IPS DF 4.7 (cell line): ENCODE data around the gene MYH9.
"Not testable (repeated sequence)": the region's sequence is repeated elsewhere in the genome, so short reads cannot be mapped to it uniquely, and the experiment has no call there.

Experiments
- DNase-seq: peaks from one replicate; pipeline ENCODE4 v3.0.0-alpha.2; 2013; ENCODE audit warnings: low spot score; ENCODE audit errors: extremely low read depth

MYH9 gene

DNA sequence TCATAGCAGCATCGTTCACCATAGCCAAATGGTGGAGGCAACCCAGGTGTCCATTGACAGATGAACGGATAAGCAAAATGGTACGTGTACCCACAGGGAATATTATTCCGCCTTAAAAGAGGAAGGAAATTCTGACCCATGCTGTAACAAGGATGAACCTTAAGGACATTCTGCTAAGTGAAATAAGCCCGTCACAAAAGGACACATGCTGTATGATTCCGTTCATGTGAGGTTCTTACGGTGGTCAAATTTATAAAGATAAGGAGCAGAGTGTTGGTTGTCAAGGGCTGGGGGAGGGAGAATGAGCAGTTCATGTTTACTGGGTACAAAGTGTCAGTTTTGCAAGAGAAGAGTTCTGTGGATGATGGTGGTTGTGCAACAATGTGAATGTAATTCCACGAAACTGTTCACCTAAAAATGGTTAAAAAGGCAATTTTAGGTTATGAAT lies 108.5 kb downstream of the MYH9 start:
- DNase-seq: no peak

DNA sequence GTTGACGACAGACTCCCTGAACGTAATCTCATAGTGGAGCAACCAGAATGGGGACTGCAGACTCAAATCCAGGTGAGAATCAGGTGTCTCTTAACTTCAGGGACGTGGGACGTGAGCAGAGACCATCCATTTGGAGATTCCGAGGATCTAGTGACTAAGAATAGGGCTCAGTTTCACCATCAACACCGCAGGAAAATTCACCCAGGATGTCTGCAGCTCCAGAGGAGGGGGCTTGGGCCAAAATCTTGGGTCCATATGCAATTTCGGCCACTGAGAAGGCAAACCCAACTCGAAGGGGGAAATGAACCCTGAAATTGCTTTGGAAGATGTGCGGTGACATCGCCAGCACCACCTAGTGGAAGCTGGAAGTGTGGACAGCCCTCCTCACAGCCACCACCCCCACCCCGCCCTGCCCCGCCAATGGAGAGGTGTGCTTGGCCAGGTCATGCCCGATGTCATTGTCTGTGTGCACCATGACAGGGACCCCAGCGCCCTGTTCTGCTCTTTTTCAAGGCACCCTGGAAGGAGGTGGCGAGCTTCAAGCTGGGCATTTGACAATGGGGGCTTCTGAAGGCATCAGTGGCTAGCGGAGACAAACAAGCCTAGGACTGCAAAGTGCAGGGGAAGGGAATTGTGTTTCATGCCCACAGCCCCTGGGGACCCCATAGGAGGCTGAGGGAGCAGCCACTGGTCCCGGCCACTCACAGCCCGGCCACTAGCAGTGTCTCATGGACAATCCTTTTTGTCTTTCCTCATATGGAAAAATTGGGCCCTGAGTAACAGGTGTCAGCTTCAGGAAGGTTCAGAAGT lies 110.1 kb downstream of the MYH9 start:
- DNase-seq: no peak

GRCh38 chr22:36274531-36274930 lies 113.2 kb downstream of the MYH9 start:
- DNase-seq: no peak

DNA sequence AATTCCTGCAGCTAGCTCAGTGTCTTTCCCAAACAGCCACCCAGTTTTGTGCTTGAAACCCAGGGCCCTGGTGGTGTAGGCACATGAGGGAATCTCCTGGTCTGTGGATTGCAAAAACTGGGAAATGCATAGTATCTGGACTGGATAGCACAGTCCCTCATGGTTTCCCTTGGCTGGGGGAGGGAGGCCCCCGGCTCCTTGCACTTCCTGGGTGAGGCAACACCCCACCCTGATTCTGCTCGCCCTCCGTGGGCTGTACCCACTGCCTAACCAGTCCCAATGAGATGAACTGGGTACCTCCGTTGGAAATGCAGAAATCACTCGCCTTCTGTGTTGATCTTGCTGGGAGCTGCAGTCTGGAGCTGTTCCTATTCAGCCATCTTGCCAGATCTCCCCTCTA lies 115.8 kb downstream of the MYH9 start:
- not testable (repeated sequence) for DNase-seq

DNA sequence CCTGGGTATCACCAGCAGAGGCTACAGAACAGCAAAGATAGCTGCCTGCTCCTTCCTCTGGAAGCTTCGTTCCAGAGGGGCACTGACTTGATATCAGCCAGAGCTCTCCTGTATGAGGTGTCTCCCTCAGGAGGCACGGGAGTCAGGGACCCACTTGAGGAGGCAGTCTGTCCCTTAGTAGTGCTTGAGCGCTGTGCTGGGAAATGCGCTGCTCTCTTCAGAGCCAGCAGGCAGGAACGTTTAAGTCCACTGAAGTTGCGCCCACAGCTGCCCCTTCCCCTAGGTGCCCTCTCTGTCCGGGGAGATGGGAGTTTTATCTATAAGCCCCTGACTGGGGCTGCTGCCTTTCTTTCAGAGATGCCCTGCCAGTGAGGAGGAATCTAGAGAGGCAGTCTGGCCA lies 116.5 kb downstream of the MYH9 start:
- DNase-seq: not testable (repeated sequence)

DNA sequence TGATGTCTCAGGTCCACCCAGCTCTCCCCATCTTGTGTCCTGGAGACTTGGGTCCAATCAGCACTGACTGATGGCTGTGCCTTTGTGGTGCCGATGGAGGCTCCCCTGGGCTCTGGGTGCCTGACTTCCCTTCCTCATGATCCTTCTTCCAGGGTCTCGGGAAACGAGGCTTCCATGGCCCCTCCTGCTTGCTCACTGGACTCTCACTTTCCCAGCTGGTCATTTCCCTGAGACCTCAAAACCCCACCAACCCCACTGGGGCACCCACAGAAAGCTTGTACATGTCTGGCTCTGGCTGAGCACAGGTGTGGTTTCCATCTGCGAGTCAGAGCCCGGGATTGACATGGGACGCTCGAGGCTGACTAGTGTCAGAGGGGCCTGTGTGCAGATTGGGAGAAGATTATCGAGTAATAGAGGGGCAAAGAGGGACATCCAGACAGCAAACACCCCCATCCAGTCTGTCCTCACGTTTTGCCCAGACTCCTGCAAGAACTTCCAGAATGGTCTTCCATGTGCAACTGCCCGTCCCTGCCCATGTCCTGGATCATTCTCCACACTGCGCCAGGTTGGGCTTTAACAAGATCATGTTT lies 119.8 kb downstream of the MYH9 start:
- DNase-seq: no peak

DNA sequence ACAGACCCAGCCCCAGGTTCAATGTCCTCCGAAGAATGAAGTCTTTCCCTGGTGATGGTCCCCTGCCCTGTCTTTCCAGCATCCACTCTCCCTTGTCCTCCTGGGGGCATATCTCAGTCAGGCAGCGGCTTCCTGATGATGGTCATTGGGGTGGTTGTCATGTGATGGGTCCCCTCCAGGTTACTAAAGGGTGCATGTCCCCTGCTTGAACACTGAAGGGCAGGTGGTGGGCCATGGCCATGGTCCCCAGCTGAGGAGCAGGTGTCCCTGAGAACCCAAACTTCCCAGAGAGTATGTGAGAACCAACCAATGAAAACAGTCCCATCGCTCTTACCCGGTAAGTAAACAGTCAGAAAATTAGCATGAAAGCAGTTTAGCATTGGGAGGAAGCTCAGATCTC lies 120.7 kb downstream of the MYH9 start:
- DNase-seq: no peak

GRCh38 chr22:36263886-36264664 lies 123.7 kb downstream of the MYH9 start:
- DNase-seq: not testable (repeated sequence)

DNA sequence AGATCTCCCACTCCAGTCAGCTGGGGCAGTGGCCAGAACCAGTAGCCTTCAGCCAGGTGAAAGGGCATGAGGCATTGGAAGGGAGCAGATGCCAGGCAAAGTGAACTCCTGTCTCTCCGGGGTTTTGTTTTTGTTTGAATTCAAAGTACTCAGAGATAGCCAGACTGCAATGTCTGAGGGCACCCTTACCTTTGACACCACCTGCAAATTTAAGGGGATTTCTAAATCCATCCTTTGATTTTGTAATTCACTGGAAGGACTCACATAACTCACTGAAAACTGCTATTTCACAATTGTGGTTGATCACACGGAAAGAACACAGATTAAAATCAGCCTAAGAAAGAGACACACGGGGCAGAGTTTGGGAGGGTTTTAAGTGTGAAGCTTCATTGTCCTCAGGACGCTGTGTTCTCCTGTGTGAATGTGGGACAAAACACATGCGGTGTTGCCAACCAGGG lies 124.5 kb downstream of the MYH9 start:
- not testable (repeated sequence) for DNase-seq

GRCh38 chr22:36262307-36262706 lies 125.5 kb downstream of the MYH9 start:
- not testable (repeated sequence) for DNase-seq

DNA sequence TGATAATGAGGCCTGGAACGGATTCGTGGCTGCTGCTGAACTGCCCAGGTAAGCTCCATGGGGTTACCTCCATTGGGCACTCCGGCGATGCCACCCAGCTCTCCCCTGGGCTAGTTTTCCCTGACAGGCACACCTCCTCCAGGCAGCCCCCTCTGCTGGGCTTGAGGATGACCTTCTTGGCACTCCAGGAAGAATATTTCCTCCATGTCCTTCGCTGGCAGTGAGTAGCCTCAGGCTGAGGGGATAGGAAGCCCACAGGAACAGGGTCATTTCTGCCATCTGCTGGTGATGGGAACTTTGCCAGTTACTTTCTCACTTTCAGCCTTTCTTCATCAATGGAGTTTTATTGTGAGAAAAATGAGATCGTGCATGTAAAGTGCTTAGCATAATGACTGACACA lies 126.1 kb downstream of the MYH9 start:
- not testable (repeated sequence) for DNase-seq

GRCh38 chr22:36259615-36260300 lies 128.0 kb downstream of the MYH9 start:
- DNase-seq: no peak

GRCh38 chr22:36258701-36259614 lies 128.8 kb downstream of the MYH9 start:
- DNase-seq: no peak

- DNase-seq: no peak
Measured at GRCh38 chr22:36257948-36258670, 129.7 kb downstream of the MYH9 start.

- DNase-seq: no peak
Measured at GRCh38 chr22:36257308-36257707, 130.5 kb downstream of the MYH9 start.

DNA sequence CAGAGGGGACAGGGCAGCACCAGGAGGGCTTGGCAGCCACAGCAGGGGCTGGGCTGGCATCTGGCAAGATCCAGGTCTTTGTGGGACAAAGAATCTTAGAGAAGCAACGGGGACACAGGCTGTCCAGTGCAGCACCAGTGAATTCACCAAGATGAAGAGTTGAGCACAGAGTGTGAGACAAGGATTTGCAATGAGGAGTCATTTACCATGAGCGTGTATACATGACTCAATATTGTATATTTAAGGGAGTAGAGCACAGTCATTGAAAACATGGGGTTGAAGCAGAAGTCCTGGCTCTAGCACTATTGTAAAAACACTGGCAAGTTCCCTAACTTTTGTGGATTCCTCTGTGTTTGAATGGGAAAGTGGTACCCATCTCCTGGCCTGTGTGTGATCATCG lies 131.3 kb downstream of the MYH9 start:
- DNase-seq: no peak

DNA sequence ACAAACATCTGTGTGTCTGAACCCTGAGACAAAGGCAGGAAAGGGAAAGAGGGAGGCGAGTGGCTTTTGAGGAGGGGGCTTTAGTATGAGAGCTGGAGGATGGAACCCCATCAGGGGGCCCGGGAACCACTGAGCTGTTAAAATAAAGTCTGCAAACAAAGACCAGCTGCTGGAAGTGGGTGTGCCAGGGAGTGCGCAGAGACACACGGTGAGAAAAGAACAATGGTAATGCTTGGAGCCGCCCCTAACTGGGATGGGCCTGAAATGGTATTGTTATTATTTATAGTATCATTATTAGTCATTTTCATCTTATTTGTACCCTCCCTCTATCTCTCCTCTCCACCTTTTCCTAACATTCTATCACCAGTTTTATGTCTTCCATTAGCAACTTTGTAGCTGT lies 132.2 kb downstream of the MYH9 start:
- not testable (repeated sequence) for DNase-seq

DNA sequence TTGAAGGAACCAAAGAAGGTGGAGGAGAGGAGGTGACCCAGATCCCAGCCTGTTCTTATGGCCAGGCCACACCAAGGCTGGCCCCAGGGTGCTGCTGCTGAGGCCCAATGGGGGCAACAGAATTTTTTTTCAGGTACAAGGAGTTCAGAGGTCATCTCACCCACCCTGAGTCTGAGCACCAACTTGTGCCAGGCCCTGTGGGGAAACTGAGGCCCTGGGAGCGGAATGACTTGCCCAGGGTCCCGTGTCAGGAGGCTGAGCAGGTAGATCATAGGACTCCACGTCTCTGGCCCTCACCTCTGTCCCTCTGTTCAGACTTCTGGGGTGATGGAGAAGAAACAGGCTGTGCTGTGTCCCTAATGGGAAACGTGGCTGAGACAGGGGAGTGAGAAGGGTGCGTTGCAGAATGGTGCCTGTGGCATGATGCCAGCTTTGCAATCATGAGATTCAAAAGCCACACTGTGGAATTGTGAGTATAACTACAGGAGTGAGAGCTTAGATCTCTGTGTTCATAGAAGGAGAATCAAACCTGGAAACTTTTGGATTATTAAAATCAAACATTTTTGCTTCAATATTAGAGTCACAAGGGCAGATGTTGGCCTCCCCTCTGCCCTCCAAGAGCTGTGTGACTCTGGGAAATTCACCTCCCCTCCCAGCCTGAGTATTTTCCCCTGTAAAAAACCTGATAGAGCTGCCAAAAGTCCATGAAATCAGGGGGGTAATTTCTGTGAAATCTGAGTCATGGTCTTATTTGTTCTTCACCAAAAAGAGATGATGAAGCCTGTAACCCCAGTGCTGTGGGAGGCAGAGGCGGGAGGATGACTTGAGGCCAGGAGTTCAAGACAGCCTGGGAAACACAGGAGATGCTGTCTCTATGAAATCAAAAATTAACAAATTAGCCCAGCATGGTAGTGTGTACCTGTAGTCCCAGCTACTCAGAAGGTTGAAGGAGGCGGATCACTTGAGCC lies 134.0 kb downstream of the MYH9 start:
- no peak for DNase-seq
